ENCODE measurements around the gene NLGN1.

Gene NLGN1

DNA sequence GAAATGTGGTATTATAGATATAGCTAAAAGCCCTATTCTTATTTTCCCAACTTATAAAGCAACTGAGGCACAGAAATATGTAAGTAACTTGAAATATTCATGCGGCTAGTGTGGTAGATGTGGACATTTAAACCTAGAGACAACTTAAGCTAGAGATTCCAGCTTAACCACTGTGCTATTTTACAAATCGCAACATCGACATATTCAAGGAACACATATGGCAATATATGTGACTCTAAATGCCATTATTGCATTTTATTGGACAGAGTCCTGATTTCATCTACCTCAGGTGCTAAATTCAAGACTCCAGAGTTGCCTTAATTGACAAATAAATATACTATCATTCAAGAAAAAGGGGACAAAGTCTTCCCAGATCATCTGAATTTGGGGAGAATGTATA lies 442.3 kb downstream of the NLGN1 start:
- DNase-seq (ENCODE audit: low read depth in 2 of 2): no peak

DNA sequence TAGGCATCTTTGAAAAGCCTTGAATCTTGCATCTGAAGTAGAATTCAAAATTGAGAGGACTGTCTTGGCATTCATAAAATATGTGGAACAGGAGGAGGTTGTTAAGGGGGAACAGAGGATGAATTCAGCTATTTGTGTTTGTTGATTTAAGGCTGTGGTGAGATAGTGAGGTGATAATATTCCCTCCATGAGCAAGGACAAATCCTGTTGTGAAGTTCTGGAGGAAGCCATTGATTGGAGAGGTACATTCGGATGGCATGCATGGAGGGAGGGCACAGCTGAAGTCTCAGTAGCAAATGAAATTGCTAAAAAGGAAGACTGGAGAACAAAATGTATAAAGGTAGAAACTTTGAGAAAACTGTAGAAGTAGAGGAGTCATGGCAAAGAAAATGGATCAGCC lies 443.8 kb downstream of the NLGN1 start:
- DNase-seq (ENCODE audit: low read depth in 2 of 2): no peak

DNA sequence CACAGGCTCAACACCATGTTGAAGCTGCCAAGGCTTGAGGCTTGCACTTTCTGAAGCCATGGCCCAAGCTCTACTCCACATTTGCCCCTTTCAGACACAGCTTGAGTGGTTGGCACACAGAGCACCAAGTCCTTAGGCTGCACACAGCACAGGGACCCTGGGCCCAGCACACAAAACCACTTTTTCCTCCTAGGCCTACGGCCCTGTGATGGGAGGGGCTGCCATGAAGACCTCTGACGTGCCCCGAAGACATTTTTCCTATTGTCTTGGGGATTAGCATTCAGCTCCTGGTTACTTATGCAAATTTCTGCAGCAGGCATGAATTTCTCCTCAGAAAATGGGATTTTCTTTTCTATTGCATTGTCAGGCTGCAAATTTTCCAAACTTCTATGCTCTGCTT lies 445.5 kb downstream of the NLGN1 start:
- DNase-seq (ENCODE audit: low read depth in 2 of 2): no peak

DNA sequence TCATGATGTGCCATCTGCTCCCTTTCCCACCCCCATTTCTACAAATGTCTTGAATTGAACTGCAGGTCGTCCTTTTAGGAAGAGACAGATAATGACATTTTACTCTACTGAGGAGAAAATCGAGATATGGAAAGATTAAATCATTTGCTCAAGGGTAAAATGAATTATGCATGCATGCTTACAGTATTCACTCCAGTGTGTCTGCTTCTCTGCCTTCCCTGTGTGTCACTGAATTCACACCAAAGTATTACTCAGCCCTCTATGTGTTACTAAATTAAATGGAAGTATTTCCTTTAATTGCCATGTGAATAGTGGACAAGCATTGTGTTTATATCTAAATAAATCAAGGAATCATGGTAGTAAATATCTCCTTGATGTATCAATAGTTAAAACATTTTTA lies 449.0 kb downstream of the NLGN1 start:
- DNase-seq (ENCODE audit: low read depth in 2 of 2): no peak

DNA sequence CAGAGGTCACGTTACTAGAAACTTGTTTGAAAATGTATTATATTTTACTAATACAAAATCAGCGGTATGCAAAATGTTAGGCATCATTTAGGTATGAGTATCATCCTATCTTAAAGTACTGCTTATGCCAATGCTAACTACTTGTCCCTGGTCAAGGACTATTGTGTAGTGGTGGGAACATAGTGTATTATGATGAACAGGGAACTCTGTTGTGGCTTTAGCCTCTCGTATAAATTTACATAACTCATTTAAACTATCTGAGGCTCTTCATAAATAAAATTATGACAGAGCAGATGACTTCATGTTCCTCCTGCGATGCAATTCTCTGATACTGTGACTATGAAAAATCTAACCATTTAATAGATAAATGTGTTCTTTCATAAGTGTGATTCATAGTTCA lies 451.9 kb downstream of the NLGN1 start:
- DNase-seq (ENCODE audit: low read depth in 2 of 2): no peak

DNA sequence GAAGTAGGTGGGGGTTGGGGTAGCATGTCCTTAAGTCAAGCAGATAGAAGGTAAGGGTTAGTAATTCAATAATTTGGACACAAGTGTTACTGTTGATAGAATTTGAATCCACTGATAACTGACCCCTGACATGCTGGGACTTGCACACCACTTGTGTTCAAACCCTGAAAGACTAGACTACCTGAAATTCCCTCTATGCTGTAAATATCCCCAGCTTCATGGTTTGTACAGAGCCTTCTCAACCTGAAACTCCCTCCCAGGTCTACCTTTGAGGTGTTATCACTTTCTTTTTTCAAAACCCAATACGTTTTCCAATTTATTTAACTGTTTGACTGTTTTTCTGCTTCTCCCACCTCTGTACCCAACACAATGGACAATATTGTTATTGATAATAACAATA lies 459.6 kb downstream of the NLGN1 start:
- DNase-seq (ENCODE audit: low read depth in 2 of 2): no peak

DNA sequence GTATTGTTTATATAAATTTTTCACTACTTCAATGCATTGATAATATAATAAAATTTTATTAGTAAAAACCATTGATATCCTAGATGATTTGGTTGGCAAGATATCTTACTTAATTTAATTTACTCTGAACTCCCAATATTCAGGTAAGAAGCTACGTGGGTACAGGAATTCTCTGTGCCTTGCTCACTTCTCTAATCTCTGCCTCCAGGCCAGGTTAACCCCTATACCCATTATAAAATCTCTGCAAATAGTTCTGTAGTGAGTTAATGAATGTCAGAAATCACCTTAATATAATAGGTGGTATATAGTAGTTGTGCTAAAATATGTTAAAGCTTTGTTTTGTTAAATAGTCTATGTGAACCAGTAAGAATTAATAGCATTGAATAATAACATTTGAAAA lies 465.2 kb downstream of the NLGN1 start:
- no peak for DNase-seq (ENCODE audit: low read depth in 2 of 2)

DNA sequence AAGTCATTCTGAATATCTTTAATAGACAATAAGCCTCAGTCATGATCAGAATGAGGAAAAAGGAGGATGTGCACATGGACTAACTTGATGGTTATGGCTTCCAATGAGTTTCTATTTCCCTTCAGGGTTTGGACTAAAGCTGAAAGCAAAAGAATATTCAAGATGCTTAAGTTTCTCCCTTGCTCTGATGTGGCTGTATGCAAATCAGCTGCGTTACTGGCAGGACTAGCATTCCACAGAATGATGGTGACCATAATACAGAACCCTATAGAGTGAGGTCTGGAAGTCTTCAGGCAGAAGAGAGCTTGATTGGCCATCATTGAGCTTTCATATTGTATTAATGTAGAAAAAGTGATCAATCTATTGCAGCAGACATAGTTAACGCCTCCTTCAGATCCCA lies 466.0 kb downstream of the NLGN1 start:
- DNase-seq (ENCODE audit: low read depth in 2 of 2): no peak

DNA sequence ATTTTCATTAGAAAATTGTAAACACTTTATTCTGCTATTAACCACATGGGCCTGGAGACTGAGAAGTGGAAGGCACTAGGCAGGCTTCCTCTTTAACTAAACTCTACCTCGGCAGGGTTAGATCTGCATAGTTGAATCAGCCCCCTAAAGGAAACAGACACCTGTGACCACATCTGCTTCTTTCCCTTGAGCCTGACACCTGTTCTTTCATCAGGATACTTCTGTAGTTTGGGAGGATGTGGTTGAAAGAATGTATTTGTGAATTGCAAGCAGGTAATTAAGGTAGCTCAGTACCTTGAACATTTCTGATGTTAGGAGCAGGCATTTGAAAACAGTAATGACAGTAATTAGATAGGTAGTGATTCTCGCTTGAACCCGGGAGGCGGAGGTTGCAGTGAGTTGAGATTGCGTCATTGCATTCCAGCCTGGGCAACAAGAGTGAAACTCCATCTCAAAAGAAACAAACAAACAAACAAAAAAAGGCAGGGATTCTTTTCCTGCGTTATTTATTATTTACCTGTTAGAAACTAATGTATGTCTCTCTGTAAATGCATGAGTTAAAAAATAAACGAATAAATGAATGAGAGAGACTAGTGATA lies 468.5 kb downstream of the NLGN1 start:
- DNase-seq (ENCODE audit: low read depth in 2 of 2): no peak

DNA sequence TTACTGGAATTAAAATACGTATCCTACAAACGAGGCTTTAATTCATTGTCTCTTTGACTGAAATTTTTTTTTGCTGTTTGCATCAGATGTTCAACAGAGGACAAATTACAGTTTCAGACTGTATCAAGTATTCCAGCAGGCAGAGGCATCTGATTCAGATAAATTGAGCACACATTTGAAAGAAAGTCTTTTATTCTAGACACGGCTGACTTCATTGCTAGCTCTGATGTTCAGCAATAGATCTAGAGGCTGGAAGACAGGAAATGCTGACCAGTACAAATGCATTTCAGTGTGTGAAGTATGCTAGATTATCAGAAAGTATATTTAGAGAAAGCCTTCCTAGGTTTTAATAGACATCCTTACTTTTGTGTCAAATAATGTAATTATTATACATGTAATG lies 472.2 kb downstream of the NLGN1 start:
- no peak for DNase-seq (ENCODE audit: low read depth in 2 of 2)

DNA sequence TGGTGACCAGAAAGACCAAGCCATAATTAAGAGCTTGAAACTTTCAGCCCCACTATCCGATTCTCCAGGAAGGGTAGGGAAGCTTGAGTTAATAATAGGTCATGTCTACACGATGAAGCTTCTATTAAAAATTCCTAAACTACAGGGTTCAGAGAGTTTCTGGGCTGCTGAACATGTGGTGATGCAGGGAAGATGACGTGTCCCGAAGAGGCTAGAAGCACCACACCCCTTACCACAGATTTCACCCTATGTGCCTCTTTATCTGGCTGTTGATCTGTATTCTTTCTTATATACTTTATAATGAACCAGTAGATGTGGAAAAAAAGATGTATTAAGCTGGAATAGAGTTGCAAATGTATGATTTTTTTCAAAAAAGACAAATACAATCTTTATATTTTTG lies 473.4 kb downstream of the NLGN1 start:
- DNase-seq (ENCODE audit: low read depth in 2 of 2): no peak

DNA sequence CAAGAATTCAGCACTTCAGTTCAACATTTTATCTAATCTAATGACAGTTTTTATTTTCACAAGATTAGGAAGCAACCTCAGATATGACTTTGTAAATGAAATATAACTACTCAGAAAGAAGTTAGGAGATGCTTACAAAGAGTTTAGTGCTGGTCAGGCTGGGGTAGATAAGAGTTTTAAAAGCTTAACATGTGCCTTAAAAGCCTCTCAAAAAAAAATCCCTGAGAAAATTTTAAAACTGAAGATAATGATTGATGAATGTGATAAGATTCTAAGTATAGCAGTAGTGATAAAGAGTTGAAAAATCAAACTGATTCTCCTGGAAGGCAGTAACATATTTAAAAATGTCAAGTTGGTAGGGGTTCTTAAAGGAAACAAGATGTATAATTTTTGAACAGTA lies 478.2 kb downstream of the NLGN1 start:
- no peak for DNase-seq (ENCODE audit: low read depth in 2 of 2)

DNA sequence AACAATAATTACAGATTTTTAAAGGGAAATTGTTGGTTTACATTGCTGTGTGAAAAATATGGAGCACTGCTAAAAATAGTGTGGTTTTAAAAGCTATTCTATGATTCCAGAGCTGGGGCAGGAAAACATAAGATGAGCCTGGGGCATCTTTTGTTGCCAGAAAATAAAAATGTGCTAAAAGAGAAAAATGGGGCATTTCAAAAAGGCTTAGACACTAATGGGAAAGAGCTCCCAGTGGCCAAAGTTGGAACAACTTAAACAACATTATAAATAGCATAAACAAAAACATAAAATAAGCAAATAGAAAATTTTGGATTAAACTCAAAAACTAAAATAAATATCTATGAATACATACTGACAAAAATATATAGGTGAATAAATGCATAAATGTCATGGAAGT lies 478.9 kb downstream of the NLGN1 start:
- no peak for DNase-seq (ENCODE audit: low read depth in 2 of 2)

DNA sequence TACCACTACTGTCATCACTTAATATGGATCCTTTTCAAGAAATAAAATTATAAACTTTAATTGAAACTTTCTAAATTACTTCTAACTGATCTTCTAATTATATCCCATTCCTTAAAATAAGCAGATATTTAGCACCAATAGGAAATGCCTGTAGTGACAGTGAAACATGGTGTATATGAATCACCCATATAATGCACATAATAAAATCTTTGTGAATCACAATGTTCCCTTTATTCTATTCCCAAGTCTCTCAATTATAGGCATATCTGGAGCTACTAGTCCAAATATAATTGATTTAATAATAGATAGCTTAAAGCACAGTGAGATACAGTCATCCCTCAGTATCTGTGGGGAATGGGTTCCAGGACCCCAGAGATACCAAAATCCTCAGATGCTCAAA lies 490.3 kb downstream of the NLGN1 start:
- DNase-seq (ENCODE audit: low read depth in 2 of 2): no peak

DNA sequence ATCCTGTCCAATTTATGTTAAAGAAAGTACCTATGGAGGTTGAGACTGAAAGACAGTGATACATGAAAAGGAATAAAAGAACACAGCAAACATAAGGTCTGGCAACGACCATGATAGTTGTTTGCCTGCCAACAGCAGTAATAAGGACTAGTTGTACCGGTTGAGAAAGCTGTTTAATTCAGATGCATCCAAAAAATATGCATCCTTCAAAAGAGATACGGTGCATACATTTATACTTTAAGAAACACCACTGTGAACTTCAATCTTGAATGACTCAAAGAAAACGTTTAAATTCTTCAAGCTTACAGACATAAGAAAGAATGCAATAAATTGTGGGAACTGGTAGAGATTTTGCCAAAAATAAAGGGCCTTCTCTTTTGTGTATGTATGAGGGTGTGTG lies 492.1 kb downstream of the NLGN1 start:
- peak; percentile 29 to 32 for DNase-seq (ENCODE audit: low read depth in 2 of 2)

DNA sequence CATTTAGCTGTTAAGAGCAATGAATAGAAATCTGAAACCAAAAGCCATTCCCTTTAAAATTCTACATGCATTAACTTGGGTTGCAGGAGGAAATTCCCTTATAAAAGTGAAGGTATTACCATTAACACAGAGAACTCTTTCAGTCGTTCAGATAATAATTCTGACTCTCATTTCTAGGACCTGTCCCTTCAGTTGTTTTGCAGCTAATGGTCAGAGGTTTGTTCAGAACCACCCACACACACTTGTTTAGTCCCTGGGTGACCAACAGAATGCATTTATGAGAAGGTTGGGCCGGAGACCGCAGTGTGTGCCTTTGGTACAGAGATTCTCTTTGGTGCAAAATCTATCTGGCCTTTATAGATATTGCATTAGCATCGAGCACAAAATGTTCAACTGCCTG lies 492.5 kb downstream of the NLGN1 start:
- no peak for DNase-seq (ENCODE audit: low read depth in 2 of 2)

DNA sequence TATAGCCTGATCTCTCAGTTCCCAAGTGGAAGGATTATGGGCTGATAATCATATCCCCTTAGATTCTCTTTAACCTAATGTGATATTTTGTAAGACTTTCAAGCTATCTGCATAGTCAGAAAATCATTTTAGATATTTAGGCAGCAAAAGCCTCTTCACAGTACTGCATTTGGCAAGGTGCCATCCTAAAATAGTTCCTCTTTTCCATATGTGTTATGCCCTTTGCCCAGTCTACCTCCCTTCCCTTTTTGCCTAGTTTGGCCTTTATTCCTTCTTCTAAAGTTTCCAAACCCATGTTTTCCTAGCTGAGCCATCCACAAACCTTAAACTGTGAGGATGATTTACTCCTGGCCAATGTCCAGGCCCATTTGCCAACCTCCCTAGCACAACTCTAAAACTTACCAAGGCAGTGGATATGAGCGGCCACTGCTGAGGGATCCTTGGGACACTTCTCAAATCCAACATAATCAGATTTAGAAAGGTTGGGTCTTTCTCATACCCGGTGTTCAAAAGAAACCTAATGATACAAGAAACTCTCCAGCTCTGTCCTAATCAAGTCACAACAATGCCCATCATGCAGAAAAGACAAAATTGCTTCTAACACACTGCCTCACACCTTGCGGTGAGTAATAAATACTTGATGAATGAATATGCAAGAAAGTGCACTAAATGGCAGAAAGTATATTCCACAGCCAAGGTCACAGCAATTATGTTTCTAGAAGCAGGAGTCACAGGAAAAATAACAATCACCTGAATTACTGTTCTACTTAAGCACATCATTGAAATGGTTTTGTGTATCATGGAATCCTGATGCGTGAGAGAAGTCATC lies 493.9 kb downstream of the NLGN1 start:
- DNase-seq (ENCODE audit: low read depth in 2 of 2): no peak

DNA sequence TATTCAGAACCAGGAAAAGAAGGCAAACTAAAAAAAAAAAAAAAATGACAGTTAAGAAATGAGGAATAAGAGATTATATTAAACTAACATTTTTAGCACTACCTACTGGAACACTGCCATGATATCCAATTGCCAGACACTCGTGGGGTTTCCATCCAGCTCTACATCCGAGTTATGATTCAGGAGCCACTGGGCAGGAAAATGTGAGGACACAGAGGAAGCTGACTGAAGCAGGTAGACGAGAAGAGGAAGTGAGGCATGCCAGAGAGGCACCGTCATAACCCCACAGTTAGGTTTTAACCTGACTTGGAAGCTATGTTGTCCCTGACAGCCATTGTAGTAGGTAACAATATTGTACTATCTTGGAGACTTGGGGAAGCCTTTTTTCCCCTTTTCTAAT lies 495.0 kb downstream of the NLGN1 start:
- DNase-seq (ENCODE audit: low read depth in 2 of 2): no peak

DNA sequence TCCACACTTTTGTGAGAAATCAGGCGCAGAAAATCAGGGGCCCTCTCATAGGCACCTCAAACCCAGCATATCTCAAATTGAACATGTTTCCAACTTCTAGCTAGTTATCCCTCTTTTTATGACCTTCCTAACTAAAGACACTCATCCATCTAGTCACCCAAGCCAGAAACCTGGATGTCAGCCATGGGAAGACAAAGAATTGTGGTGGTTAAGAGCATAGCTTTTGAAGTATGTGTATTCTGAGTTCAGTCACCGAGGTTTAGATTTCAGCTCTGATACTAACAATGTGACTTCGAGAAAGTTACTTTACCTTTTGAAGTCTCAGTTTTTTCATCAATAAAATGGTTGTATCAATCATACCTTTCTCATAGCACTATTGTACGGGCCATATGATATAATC lies 495.5 kb downstream of the NLGN1 start:
- peak; percentile 55 to 59 for DNase-seq (ENCODE audit: low read depth in 2 of 2)

DNA sequence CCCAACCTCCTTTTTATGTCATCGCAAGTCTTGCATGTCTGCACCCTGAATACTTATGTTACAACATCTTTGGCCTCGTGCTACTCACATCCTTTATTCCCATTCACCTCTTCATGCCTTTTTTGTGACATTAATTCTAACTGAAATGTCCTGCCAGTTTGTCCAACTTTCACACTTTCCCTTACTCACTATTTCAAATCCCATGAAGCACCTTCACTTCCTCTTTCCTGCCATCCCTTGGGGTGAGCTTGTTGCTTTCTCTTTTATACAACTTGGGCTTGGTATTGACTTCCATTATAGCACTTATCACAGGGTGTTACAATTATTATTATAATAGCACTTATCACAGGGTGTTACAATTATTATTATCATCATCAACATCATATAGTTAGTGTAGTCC lies 496.3 kb downstream of the NLGN1 start:
- no peak for DNase-seq (ENCODE audit: low read depth in 2 of 2)

DNA sequence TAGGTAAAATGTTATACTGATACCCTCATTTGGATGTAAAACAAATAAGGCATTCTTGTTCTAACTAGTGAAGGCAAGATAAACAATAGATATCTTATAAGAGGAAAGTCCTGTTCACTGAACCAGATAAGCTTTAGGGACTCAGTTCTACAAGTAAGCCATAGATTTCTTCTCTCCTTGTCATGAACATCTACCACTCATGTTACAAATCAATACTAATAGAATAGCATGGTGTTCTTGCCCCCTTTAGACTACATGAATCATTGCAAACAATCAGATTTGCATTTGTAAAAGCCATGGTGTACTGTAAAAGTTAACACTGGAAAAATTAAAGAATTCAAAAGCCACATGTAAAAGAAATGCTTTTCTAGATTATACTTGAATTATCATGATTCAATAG lies 500.1 kb downstream of the NLGN1 start:
- no peak for DNase-seq (ENCODE audit: low read depth in 2 of 2)

DNA sequence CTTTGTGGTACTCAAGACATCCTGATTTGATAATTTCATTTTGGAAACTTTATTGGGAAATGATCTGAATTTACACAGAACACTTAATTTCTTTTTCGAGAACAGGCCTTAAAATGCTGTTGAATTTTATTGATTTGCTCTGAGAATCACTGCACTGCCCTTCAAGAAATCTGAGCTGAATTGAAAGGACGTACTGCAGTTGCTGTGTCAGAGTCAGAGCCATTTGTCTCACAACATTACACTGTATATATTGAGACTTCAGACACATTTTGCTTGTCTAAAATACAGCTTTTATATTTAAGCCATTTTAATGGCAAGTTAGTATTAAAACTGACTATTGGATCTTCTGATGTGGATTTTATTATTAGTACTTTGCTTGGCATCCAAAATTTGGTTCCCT lies 504.1 kb downstream of the NLGN1 start:
- no peak for DNase-seq (ENCODE audit: low read depth in 2 of 2)

DNA sequence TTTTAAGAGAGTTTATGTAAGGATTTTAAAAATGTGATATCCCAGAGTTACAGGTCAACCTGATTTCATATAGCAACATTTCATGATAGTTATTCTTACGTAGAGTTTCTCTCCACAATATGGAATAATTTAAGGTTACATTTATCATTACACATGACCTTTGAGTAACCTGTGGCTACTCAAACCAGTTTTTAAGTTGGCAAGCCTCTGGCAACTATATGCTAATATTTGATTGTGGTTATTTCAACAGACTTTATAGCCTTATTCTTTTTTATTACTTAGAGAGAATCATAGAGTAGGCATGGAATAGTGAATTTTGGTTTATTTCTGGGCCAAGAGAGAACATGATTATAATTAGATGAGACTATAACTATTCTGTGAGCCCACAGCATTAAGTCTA lies 504.9 kb downstream of the NLGN1 start:
- DNase-seq (ENCODE audit: low read depth in 2 of 2): no peak

DNA sequence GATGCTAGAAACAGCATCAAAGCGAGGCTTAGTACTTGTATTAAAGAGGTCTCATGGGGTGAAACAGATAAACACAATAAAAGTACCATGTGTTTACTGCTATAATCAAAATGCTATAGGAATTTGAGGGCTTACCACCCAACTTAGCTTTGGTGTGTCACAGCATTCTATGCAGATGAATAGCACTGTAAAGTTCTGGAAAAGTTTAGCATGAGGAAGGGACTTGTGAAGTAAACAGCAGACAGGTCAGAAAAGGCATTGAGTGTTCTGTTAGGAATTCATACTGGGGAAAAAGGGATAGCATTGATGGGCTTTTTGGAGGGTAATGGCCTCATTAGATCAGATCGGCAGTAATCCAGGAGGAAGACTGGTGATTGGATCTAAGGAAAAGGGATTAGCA lies 505.3 kb downstream of the NLGN1 start:
- DNase-seq (ENCODE audit: low read depth in 2 of 2): no peak
